Osteoblast (primary cell): Measurements from ENCODE around the gene NACC2. TPM values are rescaled to one million over a fixed set of nuclear protein-coding genes. Genes with fewer than 3 reads are reported as not detected.
A peak's percentile ranks its signal among the peaks of the same experiment; 100 is the strongest.

ENCODE experiments used
- DNase-seq: peaks from one replicate; pipeline ENCODE4 v3.0.0; 2011; ENCODE audit warnings: low spot score, mixed read lengths; ENCODE audit not compliant: insufficient read length; ENCODE audit errors: missing footprints
- H2AFZ ChIP-seq: 2 replicates; pipeline ENCODE4 v1.6.0; 2011; ENCODE audit warnings: mild to moderate bottlenecking, low read length
- H3K27ac ChIP-seq: 2 replicates; pipeline ENCODE4 v1.5.1; 2011; ENCODE audit warnings: mild to moderate bottlenecking, low read depth, low read length, moderate library complexity
- H3K27me3 ChIP-seq: 2 replicates; pipeline ENCODE4 v1.6.0; 2012; ENCODE audit warnings: mild to moderate bottlenecking, control low read depth, inconsistent platforms, low read length, moderate library complexity; ENCODE audit not compliant: insufficient read depth
- H3K36me3 ChIP-seq: 2 replicates; pipeline ENCODE4 v1.5.1; 2011; ENCODE audit warnings: mild to moderate bottlenecking, low read length, control low read depth, moderate library complexity; ENCODE audit not compliant: insufficient read depth
- H3K4me1 ChIP-seq: 2 replicates; pipeline ENCODE4 v1.5.1; 2011; ENCODE audit warnings: mild to moderate bottlenecking, low read length, control low read depth, moderate library complexity; ENCODE audit not compliant: insufficient read depth
- H3K4me2 ChIP-seq: 2 replicates; pipeline ENCODE4 v1.6.0; 2011; ENCODE audit warnings: mild to moderate bottlenecking, low read length; ENCODE audit not compliant: insufficient read depth
- H3K4me3 ChIP-seq: fragments of 200-600 bp; sonication (generic); 3 replicates; pipeline ENCODE4 v1.5.1; 2012; ENCODE audit warnings: mild to moderate bottlenecking, low read length, inconsistent platforms; ENCODE audit not compliant: insufficient read depth
- H3K79me2 ChIP-seq: 2 replicates; pipeline ENCODE4 v1.6.0; 2012; ENCODE audit warnings: mild to moderate bottlenecking, low read length, control low read depth, inconsistent platforms; ENCODE audit not compliant: insufficient read depth
- H3K9me3 ChIP-seq: 2 replicates; pipeline ENCODE4 v1.5.1; 2011; ENCODE audit warnings: low read depth, low read length, control low read depth
- H4K20me1 ChIP-seq: 2 replicates; pipeline ENCODE4 v1.6.0; 2012; ENCODE audit warnings: mild to moderate bottlenecking, low read length, control low read depth; ENCODE audit not compliant: insufficient read depth
- total RNA-seq: library from RNA; depleted of rRNA; stranded (reverse); fragments of >200 nt; gene quantifications from 2 replicates; pipeline ENCODE4 v1.2.3, GENCODE V29; 2012
- TF ChIP-seq, protein P1 (sequence below): IDR thresholded peaks from 2 replicates; pipeline ENCODE4 v1.5.1; 2011; ENCODE audit warnings: mild to moderate bottlenecking, low read depth, low read length, moderate library complexity; ENCODE audit errors: extremely low read depth

Gene NACC2
- total RNA-seq, 1 donor, result 32.9 TPM

- Histone ChIP-seq H3K4me2 (no peak overlapping the region), H3K36me3 (no peaks in the 10 kb centered on the region), H3K27ac (no peak overlapping the region), H3K4me3 (no peak overlapping the region), H4K20me1 (peaks cover 15% of the 10 kb centered on the region), H3K4me1 (peaks cover 9% of the 10 kb centered on the region), H3K9me3 (no peaks in the 10 kb centered on the region), H3K27me3 (peaks cover 6% of the 10 kb centered on the region), H2AFZ (no peak overlapping the region), H3K79me2 (peaks cover 17% of the 10 kb centered on the region)
- TF ChIP-seq, protein P1, sequence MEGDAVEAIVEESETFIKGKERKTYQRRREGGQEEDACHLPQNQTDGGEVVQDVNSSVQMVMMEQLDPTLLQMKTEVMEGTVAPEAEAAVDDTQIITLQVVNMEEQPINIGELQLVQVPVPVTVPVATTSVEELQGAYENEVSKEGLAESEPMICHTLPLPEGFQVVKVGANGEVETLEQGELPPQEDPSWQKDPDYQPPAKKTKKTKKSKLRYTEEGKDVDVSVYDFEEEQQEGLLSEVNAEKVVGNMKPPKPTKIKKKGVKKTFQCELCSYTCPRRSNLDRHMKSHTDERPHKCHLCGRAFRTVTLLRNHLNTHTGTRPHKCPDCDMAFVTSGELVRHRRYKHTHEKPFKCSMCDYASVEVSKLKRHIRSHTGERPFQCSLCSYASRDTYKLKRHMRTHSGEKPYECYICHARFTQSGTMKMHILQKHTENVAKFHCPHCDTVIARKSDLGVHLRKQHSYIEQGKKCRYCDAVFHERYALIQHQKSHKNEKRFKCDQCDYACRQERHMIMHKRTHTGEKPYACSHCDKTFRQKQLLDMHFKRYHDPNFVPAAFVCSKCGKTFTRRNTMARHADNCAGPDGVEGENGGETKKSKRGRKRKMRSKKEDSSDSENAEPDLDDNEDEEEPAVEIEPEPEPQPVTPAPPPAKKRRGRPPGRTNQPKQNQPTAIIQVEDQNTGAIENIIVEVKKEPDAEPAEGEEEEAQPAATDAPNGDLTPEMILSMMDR, result no peak
- no peak for DNase-seq
Measured at GRCh38 chr9:135963938-135964337, 131.2 kb downstream of the NACC2 start.

DNA sequence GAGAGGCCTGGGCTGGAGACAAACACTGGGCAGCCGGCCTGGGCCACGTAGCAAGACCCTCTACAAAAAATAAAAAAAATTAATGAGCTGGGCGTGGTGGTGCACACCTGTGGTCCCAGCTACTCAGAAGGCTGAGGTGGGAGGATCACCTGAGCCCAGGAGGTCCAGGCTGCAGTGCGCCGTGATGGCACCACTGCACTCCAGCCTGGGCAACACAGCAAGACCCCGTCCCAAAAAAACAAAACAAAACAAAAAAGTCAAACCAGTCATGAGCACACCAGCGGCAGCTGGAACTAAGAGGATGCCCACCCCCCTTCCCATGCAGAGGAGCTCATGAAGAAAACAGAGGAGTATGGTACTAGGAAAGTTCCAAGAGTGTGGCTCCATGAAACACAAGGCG, 131.8 kb downstream of the NACC2 start:
- Histone ChIP-seq H3K79me2 (peaks cover 23% of the 10 kb centered on the region), H3K36me3 (no peaks in the 10 kb centered on the region), H3K4me3 (no peak overlapping the region), H3K4me1 (peaks cover 9% of the 10 kb centered on the region), H3K4me2 (no peak overlapping the region), H3K9me3 (no peaks in the 10 kb centered on the region), H3K27me3 (peaks cover 6% of the 10 kb centered on the region), H3K27ac (no peak overlapping the region), H2AFZ (no peak overlapping the region), H4K20me1 (peaks cover 18% of the 10 kb centered on the region)
- no peak for DNase-seq
- TF ChIP-seq, protein P1, result no peak

- no peak overlapping the region for H2AFZ ChIP-seq
- no peak overlapping the region for H3K4me2 ChIP-seq
- H4K20me1 ChIP-seq, result peaks cover 20% of the 10 kb centered on the region
- peaks cover 6% of the 10 kb centered on the region for H3K27me3 ChIP-seq
- no peak overlapping the region for H3K4me3 ChIP-seq
- H3K79me2 ChIP-seq, result peaks cover 26% of the 10 kb centered on the region
- no peak overlapping the region for H3K27ac ChIP-seq
- peaks cover 9% of the 10 kb centered on the region for H3K4me1 ChIP-seq
- TF ChIP-seq, protein P1, result no peak
- H3K36me3 ChIP-seq, result no peaks in the 10 kb centered on the region
- no peak for DNase-seq
- H3K9me3 ChIP-seq, result no peaks in the 10 kb centered on the region
Measured at GRCh38 chr9:135962696-135963307, 132.3 kb downstream of the NACC2 start.

DNA sequence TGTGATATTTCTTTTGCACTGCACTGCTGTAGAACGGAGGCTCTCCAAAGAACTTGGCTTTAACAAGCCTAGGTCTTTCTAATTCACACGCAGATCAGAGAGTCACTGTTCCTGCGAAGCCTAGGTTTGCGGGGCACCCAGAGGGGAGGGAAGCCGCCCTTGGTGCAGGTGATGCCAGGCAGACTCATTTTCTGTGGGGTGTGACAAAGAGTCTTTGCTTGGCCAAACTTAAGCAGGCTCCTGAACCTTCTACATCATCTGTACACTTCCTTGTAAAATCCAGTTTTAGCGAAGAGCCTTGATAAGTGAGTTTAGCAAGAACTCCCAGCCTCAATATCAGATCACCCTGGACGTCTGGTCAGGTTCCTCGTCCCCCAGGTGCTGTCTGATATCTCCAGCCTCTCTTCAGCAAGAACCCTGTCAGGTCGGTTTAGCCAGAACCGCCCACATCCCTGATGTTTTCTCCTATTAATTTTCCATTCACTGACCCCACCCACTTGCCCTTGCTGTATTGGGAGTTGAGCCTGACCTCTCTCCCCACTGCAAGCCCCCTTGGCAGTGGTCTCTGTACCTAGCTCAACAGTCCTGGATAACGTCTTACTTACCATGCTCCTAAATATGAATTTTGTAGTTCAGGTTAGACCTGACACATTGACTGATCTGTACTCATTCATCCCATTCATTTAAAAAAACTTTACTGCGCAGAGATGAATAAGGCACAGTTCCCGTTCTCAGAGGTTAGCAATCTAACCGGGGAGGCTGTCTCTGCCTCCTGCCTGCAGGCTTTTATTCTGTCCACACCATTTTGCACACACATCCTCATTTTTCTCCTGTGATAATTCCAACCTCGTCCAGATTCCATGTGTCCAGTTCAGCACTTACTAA, 133.0 kb downstream of the NACC2 start:
- TF ChIP-seq, protein P1, result no peak
- Histone ChIP-seq H3K79me2 (peaks cover 31% of the 10 kb centered on the region), H3K4me1 (peaks cover 9% of the 10 kb centered on the region), H3K4me3 (no peak overlapping the region), H3K27ac (no peak overlapping the region), H3K36me3 (no peaks in the 10 kb centered on the region), H3K4me2 (peak overlapping the region; percentile 77), H3K9me3 (no peaks in the 10 kb centered on the region), H3K27me3 (peaks cover 6% of the 10 kb centered on the region), H2AFZ (peak overlapping the region; percentile 53), H4K20me1 (peaks cover 17% of the 10 kb centered on the region)
- no peak for DNase-seq
